Measurements from ENCODE around the gene KRT82. TPM values are rescaled to one million over a fixed set of nuclear protein-coding genes. Genes with fewer than 3 reads are reported as not detected.

Gene KRT82
- total and polyA plus RNA-seq, 5 donors from 2014 or later, result not detected

- Mint-ChIP-seq H3K4me1 (no peaks in the 10 kb centered on the region), H3K9me3 (peaks cover 0 to 1% (median 0%) of the 10 kb centered on the region in 7 donors), H3K27ac (no peak overlapping the region), H3K27me3 (peaks cover 11% of the 10 kb centered on the region), H3K4me3 (no peak overlapping the region), H3K36me3 (no peaks in the 10 kb centered on the region)
- DNase-seq (no peak), ATAC-seq (ENCODE audit: low read depth in 2 of 2) (no peak)
- Histone ChIP-seq H3K27me3 (ENCODE audit: control insufficient read depth, insufficient read depth, low read length) (no peaks in the 10 kb centered on the region), H3K4me1 (ENCODE audit: control insufficient read depth, insufficient read depth, low read length, poor library complexity, severe bottlenecking) (no peaks in the 10 kb centered on the region), H3K27ac (ENCODE audit: insufficient read depth, low read length, poor library complexity, severe bottlenecking) (no peak overlapping the region), H3K4me3 (ENCODE audit: low read depth, low read length) (no peak overlapping the region), H3K36me3 (ENCODE audit: control insufficient read depth, insufficient read depth, low read length) (no peaks in the 10 kb centered on the region), H3K9me3 (ENCODE audit: control insufficient read depth in 2 of 2, low read length in 2 of 2) (no peaks in the 10 kb centered on the region)
Measured at GRCh38 chr12:52395761-52396434, 10.2 kb downstream of the KRT82 start.

GRCh38 chr12:52394836-52395405, 11.2 kb downstream of the KRT82 start:
- ATAC-seq (ENCODE audit: low read depth in 2 of 2) (no peak), DNase-seq (no peak)
- H3K9me3 Mint-ChIP-seq, result peaks cover 0 to 1% (median 0%) of the 10 kb centered on the region in 7 donors
- peaks cover 11% of the 10 kb centered on the region for H3K27me3 Mint-ChIP-seq
- no peak overlapping the region for H3K4me3 Mint-ChIP-seq
- H3K27ac ChIP-seq (ENCODE audit: insufficient read depth, low read length, poor library complexity, severe bottlenecking), result no peak overlapping the region
- H3K36me3 Mint-ChIP-seq, result no peaks in the 10 kb centered on the region
- no peaks in the 10 kb centered on the region for H3K36me3 ChIP-seq (ENCODE audit: control insufficient read depth, insufficient read depth, low read length)
- no peaks in the 10 kb centered on the region for H3K27me3 ChIP-seq (ENCODE audit: control insufficient read depth, insufficient read depth, low read length)
- H3K4me1 Mint-ChIP-seq, result no peaks in the 10 kb centered on the region
- no peaks in the 10 kb centered on the region for H3K4me1 ChIP-seq (ENCODE audit: control insufficient read depth, insufficient read depth, low read length, poor library complexity, severe bottlenecking)
- no peak overlapping the region for H3K27ac Mint-ChIP-seq
- H3K9me3 ChIP-seq (ENCODE audit: control insufficient read depth in 2 of 2, low read length in 2 of 2), result no peaks in the 10 kb centered on the region
- H3K4me3 ChIP-seq (ENCODE audit: low read depth, low read length), result no peak overlapping the region

- Histone ChIP-seq H3K9me3 (ENCODE audit: control insufficient read depth in 2 of 2, low read length in 2 of 2) (no peaks in the 10 kb centered on the region), H3K4me1 (ENCODE audit: control insufficient read depth, insufficient read depth, low read length, poor library complexity, severe bottlenecking) (no peaks in the 10 kb centered on the region), H3K4me3 (ENCODE audit: low read depth, low read length) (no peak overlapping the region), H3K36me3 (ENCODE audit: control insufficient read depth, insufficient read depth, low read length) (no peaks in the 10 kb centered on the region), H3K27ac (ENCODE audit: insufficient read depth, low read length, poor library complexity, severe bottlenecking) (no peak overlapping the region), H3K27me3 (ENCODE audit: control insufficient read depth, insufficient read depth, low read length) (no peaks in the 10 kb centered on the region)
- DNase-seq (no peak), ATAC-seq (ENCODE audit: low read depth in 2 of 2) (no peak)
- H3K4me1 Mint-ChIP-seq, result no peaks in the 10 kb centered on the region
- H3K27ac Mint-ChIP-seq, result no peak overlapping the region
- H3K27me3 Mint-ChIP-seq, result peaks cover 5% of the 10 kb centered on the region
- H3K36me3 Mint-ChIP-seq, result no peaks in the 10 kb centered on the region
- no peak overlapping the region for H3K4me3 Mint-ChIP-seq
- H3K9me3 Mint-ChIP-seq, result no peaks in the 10 kb centered on the region
Measured at GRCh38 chr12:52392465-52393007, 13.6 kb downstream of the KRT82 start.

GRCh38 chr12:52391618-52392002, 14.5 kb downstream of the KRT82 start:
- H3K4me3 Mint-ChIP-seq, result no peak overlapping the region

GRCh38 chr12:52390739-52391617, 15.2 kb downstream of the KRT82 start:
- Histone ChIP-seq H3K4me1 (ENCODE audit: control insufficient read depth, insufficient read depth, low read length, poor library complexity, severe bottlenecking) (no peaks in the 10 kb centered on the region), H3K9me3 (ENCODE audit: control insufficient read depth in 2 of 2, low read length in 2 of 2) (no peaks in the 10 kb centered on the region), H3K27ac (ENCODE audit: insufficient read depth, low read length, poor library complexity, severe bottlenecking) (no peak overlapping the region), H3K4me3 (ENCODE audit: low read depth, low read length) (no peak overlapping the region), H3K36me3 (ENCODE audit: control insufficient read depth, insufficient read depth, low read length) (no peaks in the 10 kb centered on the region), H3K27me3 (ENCODE audit: control insufficient read depth, insufficient read depth, low read length) (no peaks in the 10 kb centered on the region)
- DNase-seq (no peak), ATAC-seq (ENCODE audit: low read depth in 2 of 2) (no peak)
- Mint-ChIP-seq H3K9me3 (no peaks in the 10 kb centered on the region), H3K4me1 (no peaks in the 10 kb centered on the region), H3K4me3 (no peak overlapping the region), H3K36me3 (no peaks in the 10 kb centered on the region), H3K27me3 (peaks cover 6% of the 10 kb centered on the region), H3K27ac (peak overlapping the region in 1 of 3 donors; percentile 56)

More at GRCh38 chr12:52391618-52392002, 14.5 kb downstream of the KRT82 start:
- peaks cover 5% of the 10 kb centered on the region for H3K27me3 Mint-ChIP-seq
- H3K9me3 Mint-ChIP-seq, result no peaks in the 10 kb centered on the region
- Histone ChIP-seq H3K27me3 (ENCODE audit: control insufficient read depth, insufficient read depth, low read length) (no peaks in the 10 kb centered on the region), H3K9me3 (ENCODE audit: control insufficient read depth in 2 of 2, low read length in 2 of 2) (no peaks in the 10 kb centered on the region), H3K4me1 (ENCODE audit: control insufficient read depth, insufficient read depth, low read length, poor library complexity, severe bottlenecking) (no peaks in the 10 kb centered on the region), H3K36me3 (ENCODE audit: control insufficient read depth, insufficient read depth, low read length) (no peaks in the 10 kb centered on the region), H3K27ac (ENCODE audit: insufficient read depth, low read length, poor library complexity, severe bottlenecking) (no peak overlapping the region), H3K4me3 (ENCODE audit: low read depth, low read length) (no peak overlapping the region)
- H3K36me3 Mint-ChIP-seq, result no peaks in the 10 kb centered on the region
- peak overlapping the region in 1 of 3 donors; percentile 56 for H3K27ac Mint-ChIP-seq
- no peak for ATAC-seq (ENCODE audit: low read depth in 2 of 2)
- no peak for DNase-seq
- no peaks in the 10 kb centered on the region for H3K4me1 Mint-ChIP-seq

- no peak overlapping the region for H3K27ac ChIP-seq (ENCODE audit: insufficient read depth, low read length, poor library complexity, severe bottlenecking)
- H3K27me3 Mint-ChIP-seq, result peaks cover 12% of the 10 kb centered on the region
- H3K27ac Mint-ChIP-seq, result no peak overlapping the region
- H3K36me3 ChIP-seq (ENCODE audit: control insufficient read depth, insufficient read depth, low read length), result no peaks in the 10 kb centered on the region
- H3K27me3 ChIP-seq (ENCODE audit: control insufficient read depth, insufficient read depth, low read length), result no peaks in the 10 kb centered on the region
- no peak overlapping the region for H3K4me3 ChIP-seq (ENCODE audit: low read depth, low read length)
- ATAC-seq (ENCODE audit: low read depth in 2 of 2) (no peak), DNase-seq (no peak)
- no peaks in the 10 kb centered on the region for H3K36me3 Mint-ChIP-seq
- H3K4me1 Mint-ChIP-seq, result no peaks in the 10 kb centered on the region
- no peak overlapping the region for H3K4me3 Mint-ChIP-seq
- no peaks in the 10 kb centered on the region for H3K9me3 ChIP-seq (ENCODE audit: control insufficient read depth in 2 of 2, low read length in 2 of 2)
- H3K4me1 ChIP-seq (ENCODE audit: control insufficient read depth, insufficient read depth, low read length, poor library complexity, severe bottlenecking), result no peaks in the 10 kb centered on the region
- no peaks in the 10 kb centered on the region for H3K9me3 Mint-ChIP-seq
Measured at GRCh38 chr12:52389313-52390207, 16.6 kb downstream of the KRT82 start.

DNA sequence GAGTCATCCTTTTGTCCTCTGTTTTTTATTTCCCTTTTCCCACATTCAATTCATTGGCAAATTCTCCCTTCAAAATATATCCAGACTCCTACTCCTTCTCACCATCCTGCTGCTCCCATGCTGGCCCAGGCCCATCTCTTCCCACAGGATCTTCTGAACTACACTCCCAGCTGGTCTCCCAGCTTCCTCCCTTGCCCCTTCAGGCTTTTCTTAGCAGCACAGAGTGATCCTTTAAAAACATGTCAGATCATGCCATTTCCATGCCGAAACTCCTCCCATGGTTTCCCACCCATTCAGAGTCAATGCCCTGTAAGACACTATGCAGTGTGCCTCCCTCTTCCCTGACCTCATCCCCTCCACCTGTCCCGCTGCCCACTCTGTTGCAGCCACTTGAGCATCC, 18.3 kb downstream of the KRT82 start:
- H3K36me3 ChIP-seq (ENCODE audit: control insufficient read depth, insufficient read depth, low read length), result no peaks in the 10 kb centered on the region
- Mint-ChIP-seq H3K4me1 (peaks cover 0 to 4% (median 3%) of the 10 kb centered on the region in 4 donors), H3K36me3 (no peaks in the 10 kb centered on the region), H3K27me3 (peaks cover 7% of the 10 kb centered on the region), H3K27ac (no peak overlapping the region), H3K9me3 (no peaks in the 10 kb centered on the region), H3K4me3 (no peak overlapping the region)
- no peak for DNase-seq
- H3K27ac ChIP-seq (ENCODE audit: insufficient read depth, low read length, poor library complexity, severe bottlenecking), result no peak overlapping the region
- no peaks in the 10 kb centered on the region for H3K27me3 ChIP-seq (ENCODE audit: control insufficient read depth, insufficient read depth, low read length)
- no peaks in the 10 kb centered on the region for H3K9me3 ChIP-seq (ENCODE audit: control insufficient read depth in 2 of 2, low read length in 2 of 2)
- no peaks in the 10 kb centered on the region for H3K4me1 ChIP-seq (ENCODE audit: control insufficient read depth, insufficient read depth, low read length, poor library complexity, severe bottlenecking)
- no peak overlapping the region for H3K4me3 ChIP-seq (ENCODE audit: low read depth, low read length)
- no peak for ATAC-seq (ENCODE audit: low read depth in 2 of 2)
